ENCODE results near the gene MRGPRF.

Gene MRGPRF

GRCh38 chr11:69013009-69013951, at the start of gene MRGPRF:
TSS of gene MRGPRF (minus strand) at chr11:69013246. CDS start at chr11:69009901, 3,345 bp downstream.
- DNase-seq (ENCODE audit: low read depth) = no peak

GRCh38 chr11:69062169-69062855, 49.3 kb upstream of the MRGPRF start:
- DNase-seq (ENCODE audit: low read depth) = no peak

- DNase-seq (ENCODE audit: low read depth) = no peak
Measured at GRCh38 chr11:69061713-69062053, 48.6 kb upstream of the MRGPRF start.

- DNase-seq (ENCODE audit: low read depth) = no peak
Measured at GRCh38 chr11:69060806-69061712, 48.0 kb upstream of the MRGPRF start.

GRCh38 chr11:69059985-69060384, 46.9 kb upstream of the MRGPRF start:
- DNase-seq (ENCODE audit: low read depth) = no peak

- DNase-seq (ENCODE audit: low read depth) = no peak
Measured at GRCh38 chr11:69059429-69059828, 46.4 kb upstream of the MRGPRF start.

- no peak for DNase-seq (ENCODE audit: low read depth)
Measured at GRCh38 chr11:69058511-69059270, 45.6 kb upstream of the MRGPRF start.

GRCh38 chr11:69057801-69058200, 44.8 kb upstream of the MRGPRF start:
- no peak for DNase-seq (ENCODE audit: low read depth)

- no peak for DNase-seq (ENCODE audit: low read depth)
Measured at GRCh38 chr11:69057236-69057635, 44.2 kb upstream of the MRGPRF start.

GRCh38 chr11:69055598-69056516, 42.8 kb upstream of the MRGPRF start:
- no peak for DNase-seq (ENCODE audit: low read depth)

- DNase-seq (ENCODE audit: low read depth) = no peak
Measured at GRCh38 chr11:69055212-69055586, 42.2 kb upstream of the MRGPRF start.

- DNase-seq (ENCODE audit: low read depth) = no peak
Measured at GRCh38 chr11:69054397-69055211, 41.6 kb upstream of the MRGPRF start.

GRCh38 chr11:69053546-69054396, 40.7 kb upstream of the MRGPRF start:
- no peak for DNase-seq (ENCODE audit: low read depth)

- no peak for DNase-seq (ENCODE audit: low read depth)
Measured at GRCh38 chr11:69053169-69053477, 40.1 kb upstream of the MRGPRF start.

- no peak for DNase-seq (ENCODE audit: low read depth)
Measured at GRCh38 chr11:69052343-69053168, 39.5 kb upstream of the MRGPRF start.

GRCh38 chr11:69051381-69052342, 38.6 kb upstream of the MRGPRF start:
- DNase-seq (ENCODE audit: low read depth) = no peak
